Myocyte (in vitro differentiated cells): ENCODE results near the gene VAMP5. TPM values are rescaled to one million over a fixed set of nuclear protein-coding genes. Genes with fewer than 3 reads are reported as not detected.
"Not testable (repeated sequence)": the region's sequence is repeated elsewhere in the genome, so short reads cannot be mapped to it uniquely, and the experiment has no call there.

Experiments
- DNase-seq: peaks from one replicate; pipeline ENCODE4 v3.0.0-alpha.2; 2012; ENCODE audit warnings: low read depth
- total RNA-seq: library from RNA; depleted of rRNA; stranded (reverse); fragments of >200 nt; gene quantifications from 2 replicates; pipeline ENCODE4 v1.2.3, GENCODE V29; 2014

Gene VAMP5
- total RNA-seq, 1 donor from 2014 or later, result 127 TPM

DNA sequence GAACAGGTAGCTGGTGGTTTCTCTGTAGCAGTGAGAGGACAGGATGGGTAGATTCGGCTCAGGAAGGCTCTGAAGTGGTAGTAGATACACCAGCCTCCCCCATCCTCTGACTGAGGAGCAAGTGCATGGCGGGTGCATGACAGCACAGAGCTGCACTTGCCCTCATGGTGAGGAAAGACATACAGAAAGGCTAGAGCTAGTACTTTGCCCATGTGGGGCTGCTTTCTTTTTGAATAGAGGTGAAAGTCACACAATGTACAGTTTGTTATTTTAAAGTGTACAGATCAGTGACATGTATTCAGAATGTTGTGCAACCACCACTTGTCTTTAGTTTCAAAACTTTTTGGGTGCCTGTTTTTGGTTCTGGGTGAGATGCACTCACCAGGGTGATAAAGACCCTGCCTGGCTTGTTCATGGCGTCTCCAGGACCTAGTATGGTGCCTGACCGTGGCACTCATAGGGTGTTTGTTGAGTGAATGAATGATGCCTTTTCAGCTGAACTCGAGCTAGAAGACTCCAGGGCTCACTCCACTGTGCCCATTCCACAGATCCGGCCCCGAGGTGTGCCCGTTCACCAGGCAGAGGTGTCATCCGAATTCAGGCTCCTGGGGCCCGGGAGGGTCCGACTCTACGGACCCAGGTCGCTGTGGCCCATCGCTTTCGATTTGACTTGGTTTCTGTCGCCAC, 421 bp upstream of the VAMP5 start:
- DNase-seq, result peak; percentile 12

DNA sequence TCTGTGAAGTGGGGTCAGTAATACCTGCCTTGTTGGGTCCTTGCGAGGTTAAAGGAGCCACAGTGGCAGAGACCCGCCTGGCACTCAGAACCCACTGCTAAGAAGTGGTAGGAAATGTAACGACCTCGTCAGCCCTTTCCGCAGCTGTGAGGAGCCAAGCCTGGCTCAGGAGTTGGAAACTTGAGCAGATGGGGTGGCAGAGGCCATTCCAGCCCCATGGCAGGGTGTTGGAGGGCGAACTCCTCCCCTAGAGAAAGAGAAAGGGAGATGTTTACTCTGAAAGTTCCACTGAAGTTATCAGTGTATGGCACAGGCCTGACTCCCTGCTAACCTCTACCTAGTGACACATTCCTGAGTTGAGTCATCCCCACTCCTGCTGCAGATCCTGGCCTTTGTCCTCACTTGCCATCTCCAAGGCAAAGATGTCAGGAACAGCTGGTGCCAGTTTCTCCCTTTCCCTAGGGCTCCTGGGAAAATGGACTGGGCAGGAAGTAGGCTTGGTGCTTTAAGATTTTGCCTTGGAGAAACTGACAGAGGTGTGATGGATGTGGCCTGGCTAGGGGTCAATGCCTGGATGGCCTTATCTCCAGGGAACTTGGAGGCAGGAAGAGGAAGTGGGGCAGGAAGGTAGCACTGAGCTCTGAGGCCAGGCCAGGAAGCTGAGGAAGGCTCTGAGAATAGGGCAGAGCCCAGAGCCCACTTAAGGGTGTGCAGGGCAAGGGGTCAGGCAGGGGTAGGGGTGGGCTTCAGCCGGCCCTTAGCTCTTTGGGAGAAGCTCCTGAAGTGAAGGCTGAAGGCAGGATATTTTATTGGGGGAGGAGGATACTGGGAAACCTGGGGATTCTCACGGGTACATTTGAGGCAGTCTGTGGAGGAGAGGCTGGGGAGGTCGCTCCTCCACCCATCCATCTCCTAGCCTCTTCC, 888 bp downstream of the VAMP5 start:
- DNase-seq, result peak; percentile 97

- peak; percentile 71 for DNase-seq
These were observed 1.5 kb downstream of the VAMP5 start for GRCh38 chr2:85585781-85586105.

GRCh38 chr2:85588236-85588635, 4.0 kb downstream of the VAMP5 start:
- DNase-seq, result peak; percentile 16

- no peak for DNase-seq
These were observed 4.4 kb downstream of the VAMP5 start for GRCh38 chr2:85588645-85589044.

DNA sequence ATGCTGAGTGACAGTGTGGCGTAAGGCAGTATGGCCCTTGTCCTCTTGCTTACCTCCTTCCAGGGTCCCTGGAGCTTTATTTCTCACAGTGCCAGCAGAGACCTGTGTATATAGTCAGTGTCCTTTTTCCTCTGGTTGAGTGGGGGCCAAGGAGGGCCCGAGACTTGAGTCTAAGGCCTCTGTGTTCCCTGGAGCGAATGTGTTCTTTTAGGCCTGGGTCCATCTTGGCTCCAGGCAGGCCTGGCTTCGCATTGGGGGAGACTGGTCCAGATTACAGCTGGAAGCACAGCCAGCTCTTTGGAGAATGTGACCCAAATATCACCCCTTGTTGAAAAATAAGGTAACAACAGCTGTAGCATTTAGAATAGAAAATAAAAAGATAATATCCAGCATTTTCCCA, 5.0 kb downstream of the VAMP5 start:
- DNase-seq, result no peak

GRCh38 chr2:85589982-85590791, 6.0 kb downstream of the VAMP5 start:
- peak; percentile 98 for DNase-seq

DNA sequence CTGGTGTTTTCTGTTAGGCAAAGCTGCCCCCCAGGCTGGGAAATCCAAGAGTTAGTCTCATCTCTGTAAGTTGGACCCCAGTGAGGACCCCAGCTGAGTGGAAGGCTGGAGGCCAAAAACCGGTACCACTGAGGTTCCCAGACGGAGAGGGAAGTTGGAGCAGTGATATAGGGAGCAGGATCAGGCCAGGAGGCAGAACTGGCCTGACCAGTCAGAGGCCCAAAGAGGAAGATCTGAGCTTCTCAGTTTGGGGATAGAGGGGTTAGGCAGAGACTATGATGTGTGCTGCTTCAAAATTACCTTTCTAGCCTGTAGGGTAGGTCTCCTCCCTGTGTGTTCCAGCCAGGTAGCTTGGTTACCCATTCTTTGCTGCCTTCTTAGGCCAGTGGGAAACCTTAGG, 6.7 kb downstream of the VAMP5 start:
- DNase-seq, result no peak

GRCh38 chr2:85591563-85591962, 7.3 kb downstream of the VAMP5 start:
- no peak for DNase-seq

- not testable (repeated sequence) for DNase-seq
These were observed 8.1 kb downstream of the VAMP5 start for GRCh38 chr2:85592299-85592698.

GRCh38 chr2:85593023-85593422, 8.8 kb downstream of the VAMP5 start:
- no peak for DNase-seq

DNA sequence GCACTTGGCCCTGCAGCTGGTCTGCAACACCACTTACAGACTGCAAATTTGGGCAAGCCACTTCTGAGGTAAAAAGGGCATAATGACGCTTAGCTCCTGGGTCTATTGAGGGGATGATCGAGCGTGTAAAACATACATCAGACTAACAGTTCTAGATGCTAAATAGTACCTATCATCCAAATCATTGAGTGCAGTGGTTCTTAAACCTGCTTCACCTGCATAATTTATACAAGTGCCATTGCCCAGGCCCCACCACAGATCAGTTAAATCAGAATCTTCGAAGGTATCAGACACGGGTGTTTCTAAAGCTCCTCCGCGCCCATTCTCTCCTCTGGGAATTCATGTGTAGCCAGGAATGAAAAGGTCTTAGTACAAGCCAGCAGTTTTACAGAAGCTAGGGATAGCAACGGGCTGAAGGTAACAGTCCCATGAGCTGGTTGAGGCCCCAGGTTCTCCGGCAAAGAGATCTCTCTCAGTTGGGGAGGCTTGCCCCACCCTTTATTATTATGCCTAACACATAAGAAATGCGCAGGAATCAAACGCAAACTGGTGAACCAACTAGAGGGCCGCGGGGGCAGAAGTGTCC, 10.6 kb downstream of the VAMP5 start:
- no peak for DNase-seq

DNA sequence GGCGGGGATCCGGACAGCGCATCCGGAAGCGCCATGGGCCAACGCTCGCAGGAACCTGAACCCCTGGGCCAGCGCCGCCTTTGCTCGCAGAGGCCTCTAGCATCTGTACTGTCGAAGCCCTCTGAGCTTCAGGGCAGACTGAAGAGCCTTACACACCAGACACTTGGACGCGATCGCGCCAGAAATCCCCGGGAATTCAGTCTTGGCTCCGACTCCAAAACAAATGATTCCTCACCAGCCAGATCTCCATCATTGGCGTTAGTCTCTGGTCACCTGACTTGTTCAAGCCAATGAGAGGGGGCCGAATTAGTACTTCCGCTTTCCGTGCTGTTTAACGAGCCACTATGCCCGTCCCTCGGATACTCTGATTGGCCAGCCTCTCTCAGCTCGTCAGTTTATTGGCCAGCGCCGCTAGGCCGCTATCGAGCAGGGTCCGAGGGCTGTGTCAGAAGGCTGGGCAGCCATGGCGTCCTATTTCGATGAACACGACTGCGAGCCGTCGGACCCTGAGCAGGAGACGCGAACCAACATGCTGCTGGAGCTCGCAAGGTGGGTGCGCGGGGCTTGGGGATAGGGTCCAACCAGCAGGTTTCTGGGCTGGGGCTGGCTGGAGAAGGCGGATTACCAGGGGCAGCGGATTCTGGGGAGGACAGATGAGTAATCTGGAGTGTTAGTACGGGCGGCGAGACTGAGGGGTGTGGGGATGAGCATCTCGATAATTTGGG, 11.2 kb downstream of the VAMP5 start, which contains the start of gene RNF181:
RNF181 (plus strand) TSS at position 445 of the 725 bp plus-strand sequence; CDS start at position 464, 19 bp downstream.
- DNase-seq, result peak; percentile 99

- DNase-seq, result no peak
These were observed 11.7 kb downstream of the VAMP5 start for GRCh38 chr2:85596026-85596333.

- peak; percentile 80 for DNase-seq
These were observed 12.4 kb downstream of the VAMP5 start for GRCh38 chr2:85596486-85597143.

- DNase-seq, result no peak
These were observed 13.0 kb downstream of the VAMP5 start for GRCh38 chr2:85597241-85597640.

- no peak for DNase-seq
These were observed 14.5 kb downstream of the VAMP5 start for GRCh38 chr2:85598594-85599340.

DNA sequence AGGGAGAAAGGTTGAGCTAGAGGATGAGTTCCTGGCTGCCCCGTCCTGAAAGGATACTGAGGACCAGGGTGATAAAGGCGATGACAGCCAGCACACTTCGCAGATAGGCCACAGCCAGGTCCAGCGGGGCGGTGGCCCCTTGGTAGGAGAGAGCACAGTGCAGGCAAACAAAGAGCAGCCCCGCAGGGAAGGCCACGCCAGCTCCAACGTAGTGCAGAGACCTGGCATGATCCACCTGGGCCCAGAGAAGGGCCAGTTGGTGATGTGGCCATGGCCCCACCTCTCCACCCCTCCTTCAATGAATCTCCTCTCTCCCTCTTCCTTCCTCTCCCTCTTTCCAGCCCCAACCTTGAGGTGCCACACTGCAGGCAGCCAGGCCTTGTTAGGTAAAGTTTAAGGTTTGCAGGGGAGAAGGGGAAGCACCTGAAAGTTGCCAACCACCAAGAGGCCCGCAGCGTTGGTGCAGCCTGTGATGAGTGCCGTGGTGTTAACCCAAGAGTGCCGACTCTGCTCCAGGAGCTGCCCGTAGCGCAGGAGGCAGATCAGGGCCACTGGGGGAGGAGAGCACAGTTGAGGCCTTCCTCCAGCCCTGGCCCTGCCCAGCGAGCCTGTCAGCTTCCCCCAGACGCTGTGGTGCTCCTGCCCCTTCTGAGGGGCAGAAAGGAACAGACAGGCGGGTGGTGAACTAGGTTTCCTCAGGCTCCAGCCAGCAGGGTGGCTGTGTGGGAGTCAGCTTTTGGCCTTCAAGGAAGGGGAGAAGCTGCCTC, 15.4 kb downstream of the VAMP5 start:
- DNase-seq, result no peak

DNA sequence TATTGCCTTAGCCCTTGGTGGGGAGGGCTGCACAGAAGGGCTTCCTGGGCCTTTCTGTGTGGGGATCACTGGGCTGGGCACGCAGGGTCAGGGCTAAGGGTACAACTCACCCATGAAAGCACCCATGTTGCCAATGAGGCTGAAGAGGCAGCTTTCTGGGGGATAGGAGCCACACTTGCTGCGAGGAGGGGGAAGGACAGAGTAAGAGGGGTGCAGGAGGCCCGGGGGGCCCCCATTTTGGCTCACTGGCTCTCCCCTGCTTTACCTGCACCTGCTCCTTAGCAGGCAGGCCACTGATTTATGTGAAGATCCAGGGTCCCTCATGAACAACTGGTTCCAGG, 16.0 kb downstream of the VAMP5 start:
- no peak for DNase-seq
